HG02973 (cell line): ENCODE results near the gene RGS17.
"Not testable (repeated sequence)": the region's sequence is repeated elsewhere in the genome, so short reads cannot be mapped to it uniquely, and the experiment has no call there.

Experiments
- ATAC-seq: cut with Tn5 transposase; IDR thresholded peaks from one replicate; pipeline ENCODE4 v1.9.1; 2021; ENCODE audit warnings: moderate library complexity; ENCODE audit not compliant: unreplicated experiment

Gene RGS17

GRCh38 chr6:153131037-153131981 lies at the start of gene RGS17:
Gene RGS17, minus strand, starts transcription at chr6:153131282. Its CDS starts 87,264 bp downstream, at chr6:153044018.
- peak; percentile 36 for ATAC-seq

- ATAC-seq: no peak
These were observed 41.7 kb upstream of the RGS17 start for GRCh38 chr6:153172815-153173214.

- ATAC-seq: no peak
These were observed 39.4 kb upstream of the RGS17 start for GRCh38 chr6:153170511-153170910.

- no peak for ATAC-seq
These were observed 36.8 kb upstream of the RGS17 start for GRCh38 chr6:153167907-153168306.

- ATAC-seq: no peak
These were observed 36.2 kb upstream of the RGS17 start for GRCh38 chr6:153167061-153167891.

- ATAC-seq: no peak
These were observed 31.6 kb upstream of the RGS17 start for GRCh38 chr6:153162646-153163045.

GRCh38 chr6:153162172-153162571 lies 31.1 kb upstream of the RGS17 start:
- no peak for ATAC-seq

GRCh38 chr6:153160221-153160620 lies 29.1 kb upstream of the RGS17 start:
- no peak for ATAC-seq

- no peak for ATAC-seq
These were observed 19.8 kb upstream of the RGS17 start for GRCh38 chr6:153150752-153151440.

- no peak for ATAC-seq
These were observed 19.3 kb upstream of the RGS17 start for GRCh38 chr6:153150371-153150751.

- ATAC-seq: no peak
These were observed 18.8 kb upstream of the RGS17 start for GRCh38 chr6:153149891-153150290.

- ATAC-seq: no peak
These were observed 15.3 kb upstream of the RGS17 start for GRCh38 chr6:153146413-153146812.

GRCh38 chr6:153145591-153145990 lies 14.5 kb upstream of the RGS17 start:
- no peak for ATAC-seq

- ATAC-seq: no peak
These were observed 12.1 kb upstream of the RGS17 start for GRCh38 chr6:153143200-153143599.

- ATAC-seq: no peak
These were observed 9.2 kb upstream of the RGS17 start for GRCh38 chr6:153140299-153140698.

- no peak for ATAC-seq
These were observed 7.8 kb upstream of the RGS17 start for GRCh38 chr6:153138930-153139329.

- ATAC-seq: no peak
These were observed 4.6 kb upstream of the RGS17 start for GRCh38 chr6:153135681-153136080.

- ATAC-seq: not testable (repeated sequence)
These were observed 2.6 kb upstream of the RGS17 start for GRCh38 chr6:153133667-153134066.

- peak; percentile 23 for ATAC-seq
These were observed 506 bp downstream of the RGS17 start for GRCh38 chr6:153130515-153131036.

GRCh38 chr6:153129873-153130514 lies 1.1 kb downstream of the RGS17 start:
- no peak for ATAC-seq
